HEK293 (cell line): Measurements from ENCODE around the gene OOSP1.

Experiments
- CTCF ChIA-PET: fragments of 350-600 bp; formaldehyde crosslinking; extraction: SDS; loops from one replicate; lab custom pipeline; 2021; ENCODE audit warnings: antibody characterized with exemption; lab: Yijun Ruan, JAX
- POLR2A ChIA-PET: fragments of 300-600 bp; formaldehyde crosslinking; extraction: SDS; loops from one replicate; lab custom pipeline; 2020; ENCODE audit warnings: antibody characterized with exemption, inconsistent platforms; lab: Yijun Ruan, JAX
- H3K27ac ChIP-seq: fragments of 200-500 bp; sonication (Bioruptor generic); 2 replicates; pipeline ENCODE4 v1.5.1; 2014; ENCODE audit warnings: low read depth, low read length, control low read depth, inconsistent platforms; ENCODE audit errors: extremely low read depth
- H3K36me3 ChIP-seq, 2 experiments: fragments of 200-500 bp in 1 of 2; sonication (Bioruptor generic) in 1 of 2; 1 replicate in 1 of 2; 2 replicates in 1 of 2; pipeline ENCODE4 v1.5.1; 2014 to 2017; ENCODE audit warnings: inconsistent platforms in 2 of 2, low read length in 2 of 2; ENCODE audit not compliant: control insufficient read depth in 2 of 2, insufficient read depth in 1 of 2
- H3K4me1 ChIP-seq: fragments of 200-500 bp; sonication (Bioruptor generic); 2 replicates; pipeline ENCODE4 v1.5.1; 2014; ENCODE audit warnings: mild to moderate bottlenecking, low read length, inconsistent platforms; ENCODE audit not compliant: control insufficient read depth, insufficient read depth
- H3K4me3 ChIP-seq: 2 replicates; pipeline ENCODE4 v1.5.1; 2011; ENCODE audit warnings: low read depth, mild to moderate bottlenecking, control low read depth, low read length, moderate library complexity
- H3K9me3 ChIP-seq: fragments of 200-500 bp; sonication (Bioruptor generic); 2 replicates; pipeline ENCODE4 v1.5.1; 2014; ENCODE audit warnings: low read depth, low read length, inconsistent platforms; ENCODE audit not compliant: control insufficient read depth, insufficient read depth
- KLF7 ChIP-seq: fragments of 450-650 bp; formaldehyde crosslinking; IDR thresholded peaks from 2 replicates; pipeline ENCODE4 v1.5.1; 2016; ENCODE audit warnings: missing biosample characterization, missing genetic modification characterization, borderline replicate concordance
- OVOL3 ChIP-seq: fragments of 450-650 bp; formaldehyde crosslinking; IDR thresholded peaks from 2 replicates; pipeline ENCODE4 v1.5.1; 2016; ENCODE audit warnings: missing biosample characterization, missing genetic modification characterization
- YY1 ChIP-seq: fragments of 450-650 bp; formaldehyde crosslinking; IDR thresholded peaks from 2 replicates; pipeline ENCODE4 v1.5.1; 2018; ENCODE audit warnings: missing biosample characterization, missing genetic modification characterization
- ZNF146 ChIP-seq: fragments of 450-650 bp; formaldehyde crosslinking; IDR thresholded peaks from 2 replicates; pipeline ENCODE4 v1.5.1; 2016; ENCODE audit warnings: missing biosample characterization, missing genetic modification characterization
- ZNF184 ChIP-seq: fragments of 450-650 bp; IDR thresholded peaks from 2 replicates; pipeline ENCODE4 v1.5.1; 2018; ENCODE audit warnings: missing biosample characterization, mild to moderate bottlenecking, missing genetic modification characterization
- ZNF366 ChIP-seq: fragments of 450-650 bp; formaldehyde crosslinking; conservative IDR thresholded peaks from 2 replicates; pipeline ENCODE4 v1.5.1; 2016; ENCODE audit warnings: missing biosample characterization, missing genetic modification characterization
- ZNF37A ChIP-seq: fragments of 450-650 bp; IDR thresholded peaks from 2 replicates; pipeline ENCODE4 v1.5.1; 2018; ENCODE audit warnings: missing biosample characterization, missing genetic modification characterization
- ZNF48 ChIP-seq: fragments of 450-650 bp; formaldehyde crosslinking; IDR thresholded peaks from 2 replicates; pipeline ENCODE4 v1.5.1; 2016; ENCODE audit warnings: missing biosample characterization, missing genetic modification characterization
- ZNF558 ChIP-seq: fragments of 450-650 bp; formaldehyde crosslinking; IDR thresholded peaks from 2 replicates; pipeline ENCODE4 v1.5.1; 2016; ENCODE audit warnings: missing biosample characterization, missing genetic modification characterization
- ZNF585B ChIP-seq: fragments of 450-650 bp; formaldehyde crosslinking; IDR thresholded peaks from 2 replicates; pipeline ENCODE4 v1.5.1; 2016; ENCODE audit warnings: missing biosample characterization, missing genetic modification characterization
- ZNF645 ChIP-seq: fragments of 450-650 bp; formaldehyde crosslinking; IDR thresholded peaks from 2 replicates; pipeline ENCODE4; 2016; ENCODE audit warnings: missing biosample characterization, missing genetic modification characterization
- ZNF660 ChIP-seq: fragments of 450-650 bp; IDR thresholded peaks from 2 replicates; pipeline ENCODE4 v1.5.1; 2018; ENCODE audit warnings: missing biosample characterization, mild to moderate bottlenecking, missing genetic modification characterization
- ZNF670 ChIP-seq: fragments of 450-650 bp; formaldehyde crosslinking; IDR thresholded peaks from 2 replicates; pipeline ENCODE4 v1.5.1; 2016; ENCODE audit warnings: missing biosample characterization, missing genetic modification characterization, low read depth
- TF ChIP-seq, protein P1 (sequence below): fragments of 450-650 bp; formaldehyde crosslinking; IDR thresholded peaks from 2 replicates; pipeline ENCODE4 v1.5.1; 2016; ENCODE audit warnings: missing biosample characterization, missing genetic modification characterization
- TF ChIP-seq, protein P2 (sequence below): fragments of 450-650 bp; formaldehyde crosslinking; IDR thresholded peaks from 2 replicates; pipeline ENCODE4 v1.5.1; 2016; ENCODE audit warnings: missing biosample characterization, missing genetic modification characterization
- TF ChIP-seq, protein P3 (sequence below): fragments of 450-650 bp; formaldehyde crosslinking; IDR thresholded peaks from 2 replicates; pipeline ENCODE4 v1.5.1; 2016; ENCODE audit warnings: missing biosample characterization, missing genetic modification characterization
- TF ChIP-seq, protein P4 (sequence below): fragments of 450-650 bp; formaldehyde crosslinking; IDR thresholded peaks from 2 replicates; pipeline ENCODE4 v1.5.1; 2016; ENCODE audit warnings: missing biosample characterization, missing genetic modification characterization
- TF ChIP-seq, protein P5 (sequence below): IDR thresholded peaks from 2 replicates; pipeline ENCODE4 v1.6.1; 2011; ENCODE audit warnings: mild to moderate bottlenecking, low read depth, low read length, borderline replicate concordance

Gene OOSP1, protein sequence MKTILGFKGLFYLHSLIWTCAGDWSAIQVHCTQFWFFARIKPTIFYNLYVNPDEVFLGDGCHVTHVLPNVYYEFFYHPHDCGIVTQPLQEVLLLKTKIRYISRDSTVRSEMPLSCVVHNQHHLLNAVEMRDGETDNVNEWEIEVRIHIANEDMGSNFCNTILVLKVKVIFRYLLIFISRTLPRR

GRCh38 chr11:59938132-59938531 lies at the start of gene OOSP1:
Gene OOSP1 (plus strand): TSS chr11:59938432. CDS start chr11:59938455, 23 bp downstream.
- no peak for TF ChIP-seq ZNF366 (tag by site-specific recombination)
- no peak for TF ChIP-seq ZNF48 (tag by site-specific recombination)
- TF ChIP-seq, protein P1, sequence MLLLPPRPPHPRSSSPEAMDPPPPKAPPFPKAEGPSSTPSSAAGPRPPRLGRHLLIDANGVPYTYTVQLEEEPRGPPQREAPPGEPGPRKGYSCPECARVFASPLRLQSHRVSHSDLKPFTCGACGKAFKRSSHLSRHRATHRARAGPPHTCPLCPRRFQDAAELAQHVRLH: no peak
- no peak for TF ChIP-seq YY1 (tag by site-specific recombination)
- no peak for TF ChIP-seq ZNF558 (tag by site-specific recombination)
- TF ChIP-seq, protein P2, sequence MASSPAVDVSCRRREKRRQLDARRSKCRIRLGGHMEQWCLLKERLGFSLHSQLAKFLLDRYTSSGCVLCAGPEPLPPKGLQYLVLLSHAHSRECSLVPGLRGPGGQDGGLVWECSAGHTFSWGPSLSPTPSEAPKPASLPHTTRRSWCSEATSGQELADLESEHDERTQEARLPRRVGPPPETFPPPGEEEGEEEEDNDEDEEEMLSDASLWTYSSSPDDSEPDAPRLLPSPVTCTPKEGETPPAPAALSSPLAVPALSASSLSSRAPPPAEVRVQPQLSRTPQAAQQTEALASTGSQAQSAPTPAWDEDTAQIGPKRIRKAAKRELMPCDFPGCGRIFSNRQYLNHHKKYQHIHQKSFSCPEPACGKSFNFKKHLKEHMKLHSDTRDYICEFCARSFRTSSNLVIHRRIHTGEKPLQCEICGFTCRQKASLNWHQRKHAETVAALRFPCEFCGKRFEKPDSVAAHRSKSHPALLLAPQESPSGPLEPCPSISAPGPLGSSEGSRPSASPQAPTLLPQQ (tag by site-specific recombination): no peak
- no peak for TF ChIP-seq ZNF146 (tag by site-specific recombination)
- TF ChIP-seq KLF7 (tag by site-specific recombination): no peak
- TF ChIP-seq ZNF585B (tag by site-specific recombination): no peak
- no peak for TF ChIP-seq OVOL3 (tag by site-specific recombination)
- TF ChIP-seq, all 188 proteins: peak for 0
- Histone ChIP-seq H3K4me1 (no peaks in the 10 kb centered on the region), H3K9me3 (no peaks in the 10 kb centered on the region), H3K4me3 (no peak within 1 kb of the TSS), H3K36me3 (no peaks in the 10 kb centered on the region), H3K27ac (no peak within 1 kb of the TSS)
- POLR2A ChIA-PET: no interaction called here
- CTCF ChIA-PET: no interaction called here

GRCh38 chr11:59891781-59892181 lies 46.5 kb upstream of the OOSP1 start:
- H3K27ac ChIP-seq: no peak overlapping the region
- TF ChIP-seq, protein P3, sequence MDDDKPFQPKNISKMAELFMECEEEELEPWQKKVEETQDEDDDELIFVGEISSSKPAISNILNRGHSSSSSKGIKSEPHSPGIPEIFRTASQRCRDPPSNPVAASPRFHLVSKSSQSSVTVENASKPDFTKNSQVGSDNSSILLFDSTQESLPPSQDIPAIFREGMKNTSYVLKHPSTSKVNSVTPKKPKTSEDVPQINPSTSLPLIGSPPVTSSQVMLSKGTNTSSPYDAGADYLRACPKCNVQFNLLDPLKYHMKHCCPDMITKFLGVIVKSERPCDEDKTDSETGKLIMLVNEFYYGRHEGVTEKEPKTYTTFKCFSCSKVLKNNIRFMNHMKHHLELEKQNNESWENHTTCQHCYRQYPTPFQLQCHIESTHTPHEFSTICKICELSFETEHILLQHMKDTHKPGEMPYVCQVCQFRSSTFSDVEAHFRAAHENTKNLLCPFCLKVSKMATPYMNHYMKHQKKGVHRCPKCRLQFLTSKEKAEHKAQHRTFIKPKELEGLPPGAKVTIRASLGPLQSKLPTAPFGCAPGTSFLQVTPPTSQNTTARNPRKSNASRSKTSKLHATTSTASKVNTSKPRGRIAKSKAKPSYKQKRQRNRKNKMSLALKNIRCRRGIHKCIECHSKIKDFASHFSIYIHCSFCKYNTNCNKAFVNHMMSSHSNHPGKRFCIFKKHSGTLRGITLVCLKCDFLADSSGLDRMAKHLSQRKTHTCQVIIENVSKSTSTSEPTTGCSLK (tag by site-specific recombination): no peak
- TF ChIP-seq ZNF670 (no peak), ZNF645 (tag by site-specific recombination) (no peak), ZNF37A (no peak), ZNF184 (tag by site-specific recombination) (no peak), ZNF660 (tag by site-specific recombination) (no peak)
- TF ChIP-seq, protein P4, sequence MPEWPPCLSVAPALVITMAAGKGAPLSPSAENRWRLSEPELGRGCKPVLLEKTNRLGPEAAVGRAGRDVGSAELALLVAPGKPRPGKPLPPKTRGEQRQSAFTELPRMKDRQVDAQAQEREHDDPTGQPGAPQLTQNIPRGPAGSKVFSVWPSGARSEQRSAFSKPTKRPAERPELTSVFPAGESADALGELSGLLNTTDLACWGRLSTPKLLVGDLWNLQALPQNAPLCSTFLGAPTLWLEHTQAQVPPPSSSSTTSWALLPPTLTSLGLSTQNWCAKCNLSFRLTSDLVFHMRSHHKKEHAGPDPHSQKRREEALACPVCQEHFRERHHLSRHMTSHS (tag by site-specific recombination): no peak
- TF ChIP-seq, protein P5, sequence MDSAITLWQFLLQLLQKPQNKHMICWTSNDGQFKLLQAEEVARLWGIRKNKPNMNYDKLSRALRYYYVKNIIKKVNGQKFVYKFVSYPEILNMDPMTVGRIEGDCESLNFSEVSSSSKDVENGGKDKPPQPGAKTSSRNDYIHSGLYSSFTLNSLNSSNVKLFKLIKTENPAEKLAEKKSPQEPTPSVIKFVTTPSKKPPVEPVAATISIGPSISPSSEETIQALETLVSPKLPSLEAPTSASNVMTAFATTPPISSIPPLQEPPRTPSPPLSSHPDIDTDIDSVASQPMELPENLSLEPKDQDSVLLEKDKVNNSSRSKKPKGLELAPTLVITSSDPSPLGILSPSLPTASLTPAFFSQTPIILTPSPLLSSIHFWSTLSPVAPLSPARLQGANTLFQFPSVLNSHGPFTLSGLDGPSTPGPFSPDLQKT: no peak
- ChIA-PET CTCF (interaction anchor here (0.6 kb wide), 1 partner anchor 374 kb away, joined by 3 read pairs; no protein-coding TSS in a partner anchor), POLR2A (no interaction called here)
- H3K4me3 ChIP-seq: no peak overlapping the region
- H3K9me3 ChIP-seq: no peaks in the 10 kb centered on the region
- no peaks in the 10 kb centered on the region for H3K4me1 ChIP-seq
- no peaks in the 10 kb centered on the region for H3K36me3 ChIP-seq
